BLaER1 (cell line): ENCODE measurements around the gene MGAT3.

Experiments
- H3K27ac ChIP-seq: shearing (Covaris generic); formaldehyde crosslinking; 2 replicates; pipeline ENCODE4 v1.8.1; 2022
- H3K27me3 ChIP-seq: shearing (Covaris generic); formaldehyde crosslinking; 2 replicates; pipeline ENCODE4 v1.8.1; 2022
- H3K36me3 ChIP-seq: shearing (Covaris generic); formaldehyde crosslinking; 2 replicates; pipeline ENCODE4 v1.8.1; 2022
- H3K4me1 ChIP-seq: shearing (Covaris generic); formaldehyde crosslinking; 2 replicates; pipeline ENCODE4 v1.8.1; 2022
- H3K4me2 ChIP-seq: shearing (Covaris generic); formaldehyde crosslinking; 2 replicates; pipeline ENCODE4 v1.8.1; 2022
- H3K4me3 ChIP-seq: shearing (Covaris generic); formaldehyde crosslinking; 2 replicates; pipeline ENCODE4 v1.8.1; 2022
- H3K9ac ChIP-seq: shearing (Covaris generic); formaldehyde crosslinking; 2 replicates; pipeline ENCODE4 v1.8.1; 2022
- H3K9me3 ChIP-seq: shearing (Covaris generic); formaldehyde crosslinking; 2 replicates; pipeline ENCODE4 v1.8.1; 2022
- H4K20me1 ChIP-seq: shearing (Covaris generic); formaldehyde crosslinking; 2 replicates; pipeline ENCODE4 v1.8.1; 2022
- Cebpa-rat ChIP-seq: shearing (Covaris generic); IDR thresholded peaks from 2 replicates; pipeline ENCODE4 v1.8.1; 2022

MGAT3 gene

DNA sequence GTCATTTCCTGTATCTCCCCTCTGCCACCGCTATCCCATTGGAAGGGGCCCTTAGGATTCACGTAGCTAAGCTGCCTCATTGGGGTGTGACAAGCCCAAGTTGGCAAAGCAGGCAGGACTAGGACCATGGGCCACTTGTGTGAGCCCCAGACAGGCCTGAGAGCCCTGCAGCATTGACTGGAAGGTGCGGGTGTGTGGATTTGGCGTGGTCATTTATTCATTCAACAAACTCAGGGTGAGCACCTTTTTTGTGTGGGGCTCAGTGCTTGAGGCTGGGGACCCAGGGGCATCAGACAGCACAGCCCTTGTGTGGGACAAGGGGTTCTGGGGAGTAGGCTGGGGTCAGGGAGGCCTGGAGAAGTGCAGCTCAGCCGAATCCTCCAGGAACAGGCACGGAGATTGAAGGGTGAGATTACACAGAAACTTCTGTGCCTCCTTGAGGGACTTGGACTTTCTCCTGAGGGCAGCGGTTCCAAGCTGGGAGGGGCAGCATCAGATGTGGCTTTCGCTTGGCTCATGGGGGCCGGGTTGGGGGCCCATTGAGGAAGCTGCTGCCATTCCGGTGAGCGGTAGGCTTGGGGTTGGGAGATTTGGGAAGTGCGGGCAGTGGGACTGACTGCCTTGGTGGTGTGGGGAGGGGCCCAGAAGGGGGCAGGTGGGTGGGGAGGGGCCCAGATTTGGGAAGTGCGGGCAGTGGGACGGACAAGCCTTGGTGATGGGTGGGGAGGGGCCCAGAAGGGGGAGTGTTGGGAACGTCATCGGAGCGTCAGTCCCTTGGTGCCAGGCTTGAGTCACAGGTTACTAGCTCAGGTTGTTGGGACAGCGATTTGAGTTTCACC is 11.9 kb downstream of the MGAT3 start:
- Histone ChIP-seq H3K9me3 (no peaks in the 10 kb centered on the region), H4K20me1 (peaks cover 7% of the 10 kb centered on the region), H3K27ac (no peak overlapping the region), H3K4me1 (peaks cover 97% of the 10 kb centered on the region), H3K27me3 (no peaks in the 10 kb centered on the region), H3K9ac (no peak overlapping the region), H3K4me3 (no peak overlapping the region), H3K4me2 (peak overlapping the region; percentile 86), H3K36me3 (no peaks in the 10 kb centered on the region)
- TF ChIP-seq Cebpa-rat, result no peak

DNA sequence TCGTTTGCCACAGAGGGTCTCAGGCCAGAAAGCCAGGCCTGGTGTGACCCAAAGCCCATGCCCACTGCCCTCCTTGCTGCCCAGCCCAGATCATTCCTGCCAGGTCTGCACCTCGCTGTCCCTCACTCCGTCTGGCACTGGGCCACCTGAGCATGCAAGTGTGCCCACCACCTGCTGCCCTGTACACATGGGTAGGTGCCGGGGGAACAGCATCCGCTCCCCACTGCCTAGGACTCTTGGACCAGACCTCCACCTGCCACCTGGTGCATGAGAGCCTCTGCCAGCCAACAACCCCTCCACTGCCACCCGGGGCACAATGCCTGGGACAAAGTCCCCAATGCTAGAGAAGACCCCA is 12.5 kb downstream of the MGAT3 start:
- Histone ChIP-seq H3K27me3 (no peaks in the 10 kb centered on the region), H3K4me1 (peaks cover 98% of the 10 kb centered on the region), H3K4me3 (no peak overlapping the region), H3K27ac (no peak overlapping the region), H4K20me1 (peaks cover 7% of the 10 kb centered on the region), H3K36me3 (no peaks in the 10 kb centered on the region), H3K4me2 (peak overlapping the region; percentile 86), H3K9ac (no peak overlapping the region), H3K9me3 (no peaks in the 10 kb centered on the region)
- no peak for TF ChIP-seq Cebpa-rat

DNA sequence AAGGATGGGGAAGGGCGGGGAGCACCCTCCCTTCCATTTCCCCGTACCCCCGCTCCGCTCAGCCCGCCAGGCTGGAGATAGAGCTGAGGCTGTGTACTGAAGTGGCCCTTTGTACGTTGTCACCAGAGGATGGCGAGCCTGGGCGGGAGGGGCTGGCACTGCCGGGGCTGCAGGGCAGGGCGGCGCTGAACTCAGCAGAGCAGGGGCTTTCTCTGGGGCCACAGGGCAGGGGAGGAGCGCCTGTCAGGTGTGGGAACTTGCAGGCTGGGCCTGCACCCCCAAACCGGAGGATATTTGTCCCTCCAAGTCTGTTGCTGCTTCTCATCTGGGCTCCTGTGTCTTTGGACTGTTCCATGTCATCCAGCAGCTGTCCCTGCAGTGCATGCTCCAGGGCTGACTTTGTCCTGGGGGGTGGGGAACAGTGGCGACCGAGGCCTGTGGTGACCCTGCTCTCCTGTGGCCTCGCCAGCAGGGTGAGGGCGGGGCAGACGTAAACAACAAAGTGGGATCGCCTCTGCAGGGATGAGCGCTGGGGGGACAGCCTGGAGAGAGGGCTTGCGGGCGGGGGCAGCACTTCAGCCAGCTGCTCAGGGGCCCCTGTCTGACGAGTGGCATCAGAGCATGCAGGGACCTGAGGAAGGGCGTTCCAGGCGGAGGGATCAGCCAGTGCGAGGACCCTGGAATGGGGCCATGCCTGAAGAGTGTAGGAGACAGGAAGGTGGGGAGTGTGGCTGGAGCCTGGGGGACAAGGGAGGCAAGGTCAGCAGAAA is 13.1 kb downstream of the MGAT3 start:
- H3K4me2 ChIP-seq, result peak overlapping the region; percentile 86
- H3K4me1 ChIP-seq, result peaks cover 100% of the 10 kb centered on the region
- peak overlapping the region; percentile 80 for H3K27ac ChIP-seq
- no peaks in the 10 kb centered on the region for H3K27me3 ChIP-seq
- H3K36me3 ChIP-seq, result no peaks in the 10 kb centered on the region
- TF ChIP-seq Cebpa-rat, result no peak
- no peak overlapping the region for H3K4me3 ChIP-seq
- peak overlapping the region; percentile 42 for H3K9ac ChIP-seq
- H4K20me1 ChIP-seq, result peaks cover 7% of the 10 kb centered on the region
- no peaks in the 10 kb centered on the region for H3K9me3 ChIP-seq

DNA sequence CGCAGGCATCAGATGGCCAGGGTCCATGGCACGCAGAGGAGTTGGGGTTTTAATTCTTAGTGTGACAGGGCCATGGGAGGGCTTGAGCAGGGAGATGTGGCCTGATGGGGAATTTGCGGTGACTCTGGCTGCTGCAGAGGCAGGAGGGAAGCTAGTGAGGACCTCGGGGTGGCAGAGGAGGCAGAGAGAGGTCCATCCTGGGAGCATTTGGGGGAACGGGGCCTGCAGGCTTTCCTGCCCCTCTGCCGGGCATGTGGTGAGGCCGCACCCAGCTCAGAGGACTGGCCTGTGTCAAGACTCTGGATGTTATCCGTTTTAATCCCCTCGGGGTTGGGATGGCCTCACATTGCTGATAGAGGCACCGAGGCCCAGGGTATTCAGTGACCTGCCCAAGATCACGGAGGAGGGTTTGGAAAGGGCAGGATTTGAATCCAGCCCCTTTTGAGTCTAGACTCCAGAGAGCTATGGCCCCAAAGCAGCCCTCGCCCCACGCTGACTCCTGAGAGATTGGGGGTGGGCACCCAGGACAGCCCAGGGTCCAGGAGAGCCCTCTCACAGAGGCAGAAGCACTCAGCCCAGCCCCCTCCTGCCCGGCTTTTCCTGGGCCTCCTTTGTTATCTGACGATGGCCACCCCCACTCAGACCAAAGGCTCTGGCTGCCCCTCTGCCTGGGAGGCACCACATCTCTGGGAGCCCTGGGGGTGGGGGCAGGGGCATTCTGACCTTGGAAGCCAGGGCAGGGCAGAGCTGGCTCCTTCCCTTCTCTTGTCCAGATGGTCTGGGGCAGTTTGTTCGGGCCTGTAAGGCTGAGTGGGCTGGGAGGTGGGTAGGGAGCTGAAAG is 13.9 kb downstream of the MGAT3 start:
- Histone ChIP-seq H3K4me3 (no peak overlapping the region), H3K27ac (peak overlapping the region; percentile 80), H3K4me2 (peak overlapping the region; percentile 86), H3K27me3 (no peaks in the 10 kb centered on the region), H4K20me1 (peaks cover 7% of the 10 kb centered on the region), H3K36me3 (no peaks in the 10 kb centered on the region), H3K4me1 (peaks cover 100% of the 10 kb centered on the region), H3K9me3 (no peaks in the 10 kb centered on the region), H3K9ac (peak overlapping the region; percentile 42)
- TF ChIP-seq Cebpa-rat, result no peak

DNA sequence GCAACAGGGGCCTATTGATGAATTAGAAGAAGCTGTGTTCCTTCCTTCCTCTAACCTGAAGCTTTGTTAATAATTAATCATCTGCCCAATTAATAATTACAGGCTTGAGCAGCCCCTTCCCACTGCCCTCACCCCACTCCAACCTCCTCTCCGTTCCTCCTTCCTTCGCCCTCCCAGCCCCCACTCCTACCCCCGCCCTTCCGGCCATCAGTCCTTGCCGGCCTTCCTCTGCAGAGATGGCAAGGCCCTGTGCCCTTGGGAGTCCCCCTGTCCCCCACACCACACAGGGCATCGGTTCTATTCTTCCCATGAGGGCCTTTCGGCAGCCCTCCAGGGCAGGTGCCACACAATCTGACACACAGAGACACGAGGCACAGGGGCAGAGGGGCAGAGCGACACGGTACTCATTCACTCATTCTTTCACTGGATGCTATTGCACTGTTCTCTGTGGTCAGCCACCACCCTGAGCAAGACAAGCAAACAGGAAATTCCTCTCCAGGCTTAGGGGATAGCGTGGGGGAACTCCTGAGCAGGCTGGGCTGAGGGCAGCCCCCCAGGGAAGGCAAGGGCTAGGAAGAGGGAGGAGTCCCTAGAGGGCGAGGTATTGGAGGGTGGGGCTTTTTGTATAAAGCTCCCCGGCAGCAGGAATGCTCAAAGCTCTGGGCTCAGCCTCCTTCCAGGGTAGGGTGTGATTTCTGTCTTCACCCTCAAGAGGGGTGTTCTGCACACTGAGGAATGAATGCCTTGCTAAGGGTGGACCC is 14.7 kb downstream of the MGAT3 start:
- Histone ChIP-seq H3K9ac (peak overlapping the region; percentile 42; the same call in 1 of the 2 replicates), H3K27ac (peak overlapping the region; percentile 80)

DNA sequence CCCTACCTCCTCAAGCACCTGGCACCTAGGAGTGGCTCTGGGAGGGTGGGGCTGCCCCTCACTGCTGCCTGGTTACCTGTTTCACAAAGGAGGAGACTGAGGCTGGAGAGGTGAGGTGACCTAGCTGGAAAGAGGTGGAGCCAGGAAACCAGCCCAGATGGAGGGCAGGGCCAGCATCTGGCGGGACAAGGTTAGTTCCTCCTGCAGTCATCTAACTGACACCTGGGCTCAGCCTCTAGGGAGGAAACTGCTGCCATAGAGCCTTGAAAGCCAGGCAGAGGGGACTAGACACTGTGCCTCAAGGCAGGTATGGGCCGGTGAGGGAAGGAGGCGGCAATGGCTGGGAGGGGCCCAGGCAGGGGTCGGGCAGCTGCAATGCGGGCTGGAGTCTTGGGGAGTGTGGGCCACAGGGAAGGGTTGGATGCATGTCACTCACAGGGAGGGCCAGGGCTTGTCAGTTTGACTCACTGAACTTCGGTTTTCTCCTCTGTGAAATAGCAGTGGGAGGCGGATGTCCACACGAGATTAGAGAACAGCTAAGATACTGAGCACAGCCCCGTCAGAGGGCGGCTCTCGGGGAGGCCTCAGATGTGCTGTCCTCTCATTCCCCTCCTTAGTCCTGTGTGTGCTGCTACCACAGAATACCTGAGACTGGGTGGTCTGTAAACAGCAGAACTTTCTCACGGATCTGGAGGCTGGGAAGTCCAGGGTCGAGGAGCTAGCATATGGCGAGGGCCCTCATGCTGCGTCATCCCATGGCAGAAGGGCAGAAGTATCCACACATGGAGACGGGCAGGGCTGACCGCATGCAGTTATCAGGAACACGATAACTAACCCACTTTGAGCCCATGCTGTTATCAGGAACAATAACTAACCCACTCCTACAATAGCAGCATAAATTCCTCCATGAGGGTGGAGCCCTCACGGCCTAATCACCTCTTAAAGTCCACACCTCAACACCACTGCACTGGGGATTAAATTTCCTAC is 16.1 kb downstream of the MGAT3 start:
- peaks cover 15% of the 10 kb centered on the region for H4K20me1 ChIP-seq
- peak overlapping the region; percentile 80 for H3K27ac ChIP-seq
- peak overlapping the region; percentile 42; the same call in 1 of the 2 replicates for H3K9ac ChIP-seq

More for the DNA sequence above, 14.7 kb downstream of the MGAT3 start:
- H3K36me3 ChIP-seq, result no peaks in the 10 kb centered on the region
- H4K20me1 ChIP-seq, result peaks cover 7% of the 10 kb centered on the region
- no peaks in the 10 kb centered on the region for H3K9me3 ChIP-seq
- H3K4me2 ChIP-seq, result peak overlapping the region; percentile 86
- H3K27me3 ChIP-seq, result no peaks in the 10 kb centered on the region
- H3K4me3 ChIP-seq, result 0 out of 2 replicates have a peak overlapping the region, but pooled peaks have one; percentile 7
- TF ChIP-seq Cebpa-rat, result no peak
- peaks cover 99% of the 10 kb centered on the region for H3K4me1 ChIP-seq

DNA sequence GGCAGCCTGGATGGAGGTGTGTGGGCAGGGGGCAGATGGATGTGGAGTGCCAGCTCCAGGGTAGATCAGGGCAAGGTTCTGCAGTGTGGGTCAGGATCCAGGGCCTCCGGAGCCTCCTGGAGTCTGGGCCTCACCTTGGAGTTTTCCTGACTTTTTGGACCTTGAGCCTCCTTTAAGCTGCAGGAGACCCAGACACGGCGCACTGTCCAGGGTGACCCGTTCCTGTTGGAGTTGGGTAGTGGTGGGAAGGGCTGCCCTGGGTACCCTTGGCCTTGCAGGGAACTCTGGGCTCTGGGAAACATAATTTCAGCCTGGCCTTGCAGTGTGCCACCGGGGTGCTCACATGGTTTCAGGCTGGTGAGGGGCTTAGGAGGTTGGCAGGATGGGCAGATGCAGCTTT is 17.0 kb downstream of the MGAT3 start:
- TF ChIP-seq Cebpa-rat, result no peak
- Histone ChIP-seq H3K27me3 (no peaks in the 10 kb centered on the region), H3K4me1 (peaks cover 76% of the 10 kb centered on the region), H3K4me2 (peak overlapping the region; percentile 40), H4K20me1 (peaks cover 25% of the 10 kb centered on the region), H3K9ac (0 out of 2 replicates have a peak overlapping the region, but pooled peaks have one; percentile 29), H3K36me3 (no peaks in the 10 kb centered on the region; the same call in 1 of the 2 replicates), H3K9me3 (no peaks in the 10 kb centered on the region), H3K4me3 (no peak overlapping the region), H3K27ac (peak overlapping the region; percentile 43; the same call in 1 of the 2 replicates)

More for the DNA sequence above, 16.1 kb downstream of the MGAT3 start:
- no peak overlapping the region; the same call in 1 of the 2 replicates for H3K4me3 ChIP-seq
- H3K4me1 ChIP-seq, result peaks cover 86% of the 10 kb centered on the region
- H3K4me2 ChIP-seq, result peak overlapping the region; percentile 86
- H3K36me3 ChIP-seq, result no peaks in the 10 kb centered on the region; the same call in 1 of the 2 replicates
- H3K9me3 ChIP-seq, result no peaks in the 10 kb centered on the region
- TF ChIP-seq Cebpa-rat, result no peak
- no peaks in the 10 kb centered on the region for H3K27me3 ChIP-seq
